ENCODE data around the gene COX14.
A peak's percentile ranks its signal among the peaks of the same experiment; 100 is the strongest.
"Not testable (repeated sequence)": the region's sequence is repeated elsewhere in the genome, so short reads cannot be mapped to it uniquely, and the experiment has no call there.

Gene COX14

DNA sequence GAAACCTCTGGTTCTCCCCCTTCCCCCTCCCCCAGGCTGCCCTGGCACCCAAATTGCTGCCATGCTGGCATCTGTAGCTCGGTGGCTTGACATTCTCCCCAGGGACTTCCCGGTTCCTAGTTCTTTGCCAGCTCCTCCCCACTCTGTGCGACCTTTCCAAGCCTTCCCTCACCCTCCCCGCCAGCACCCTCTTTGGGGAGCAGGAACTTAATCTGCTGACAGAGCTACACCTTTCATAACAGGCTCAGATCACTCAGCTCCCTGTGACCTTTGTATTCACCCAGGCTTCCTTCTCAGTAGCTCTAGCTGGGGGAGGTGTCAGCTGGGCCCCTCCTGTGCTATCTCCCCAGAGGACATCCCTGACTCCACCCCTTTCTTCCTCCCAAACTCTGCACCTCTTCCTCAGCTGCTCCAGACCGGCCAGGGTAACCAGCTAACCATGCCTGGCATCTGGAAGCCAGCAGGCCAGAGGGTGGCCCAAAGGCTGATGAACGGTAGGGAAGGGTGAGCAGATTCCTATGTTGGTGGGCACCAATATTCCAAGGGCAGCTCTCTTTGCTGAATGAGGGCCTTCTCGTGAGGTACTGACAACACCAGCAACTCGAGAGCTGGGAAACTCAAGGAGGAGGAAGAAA is 1.8 kb upstream of the COX14 start:
- no peak for DNase-seq

GRCh38 chr12:50110762-50111351 is 1.2 kb upstream of the COX14 start:
- peak; percentile 27 for DNase-seq

- no peak for DNase-seq
Measured at GRCh38 chr12:50111395-50111692, 692 bp upstream of the COX14 start.

GRCh38 chr12:50112456-50113218 is 601 bp downstream of the COX14 start:
- DNase-seq, result no peak

DNA sequence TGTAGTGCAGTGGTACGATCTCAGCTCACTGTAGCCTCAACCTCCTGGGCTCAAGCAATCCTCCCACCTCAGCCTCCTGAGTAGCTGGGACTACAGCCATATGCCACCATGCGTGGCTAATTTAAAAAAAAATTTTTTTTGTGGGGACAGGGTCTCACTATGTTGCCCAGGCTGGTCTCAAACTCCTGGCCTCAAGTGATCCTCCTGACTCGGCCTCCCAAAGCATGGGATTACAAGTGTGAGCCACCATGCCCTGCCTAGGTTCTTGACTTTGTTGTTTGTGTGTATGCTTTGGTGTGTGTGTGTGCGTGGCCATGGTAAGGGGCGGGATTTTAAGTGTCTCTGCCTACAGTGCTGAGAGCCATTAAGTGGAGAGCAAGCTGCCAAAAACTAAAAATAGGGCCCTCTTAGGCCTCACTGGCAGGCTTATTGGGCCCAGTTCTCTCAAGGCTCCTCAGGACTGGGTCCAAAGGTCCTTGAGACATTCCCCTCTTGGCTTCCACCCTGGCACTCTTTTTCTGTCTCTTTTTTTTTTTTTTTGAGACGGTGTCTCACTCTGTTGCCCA is 5.1 kb downstream of the COX14 start:
- no peak for DNase-seq

GRCh38 chr12:50119387-50119786 is 7.4 kb downstream of the COX14 start:
- DNase-seq, result no peak

GRCh38 chr12:50120521-50120920 is 8.5 kb downstream of the COX14 start:
- DNase-seq, result no peak

DNA sequence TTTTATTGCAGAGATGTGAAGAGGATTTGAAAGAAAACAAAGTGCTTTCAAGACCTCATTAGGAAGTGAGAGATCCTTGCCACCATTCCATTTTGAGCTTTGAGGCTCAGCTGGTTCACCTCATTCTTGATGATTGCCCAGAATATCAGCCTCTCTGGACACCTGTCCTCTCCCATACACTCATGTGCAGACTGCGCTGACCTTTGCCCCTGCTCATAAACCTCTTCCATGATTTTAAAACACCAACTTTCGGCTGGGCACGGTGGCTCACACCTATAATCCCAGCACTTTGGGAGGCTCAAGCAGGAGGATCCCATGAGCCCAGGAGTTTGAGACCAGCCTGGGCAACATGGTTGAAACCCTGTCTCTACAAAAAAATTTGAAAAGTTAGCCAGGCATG is 8.9 kb downstream of the COX14 start:
- no peak for DNase-seq

GRCh38 chr12:50121641-50122040 is 9.6 kb downstream of the COX14 start:
- no peak for DNase-seq

DNA sequence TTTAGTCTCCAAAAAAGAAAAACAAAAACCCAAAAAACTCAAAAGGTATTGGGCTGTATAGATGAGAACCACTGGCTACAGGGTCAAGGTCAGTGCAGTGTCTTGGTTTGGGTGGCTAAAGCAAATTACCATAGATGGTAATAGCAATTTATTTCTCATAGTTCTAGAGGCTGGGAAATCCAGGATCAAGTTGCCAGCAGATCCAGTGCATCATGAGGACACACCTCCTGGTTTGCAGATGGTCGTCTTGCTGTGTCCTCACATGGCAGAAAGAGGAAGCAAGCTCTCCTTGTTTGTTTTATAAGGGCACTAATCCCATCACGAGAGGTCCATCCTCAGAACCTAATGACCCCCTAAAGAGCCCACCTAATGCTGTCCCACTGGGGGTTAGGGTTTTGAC is 11.2 kb downstream of the COX14 start:
- DNase-seq, result no peak

- no peak for DNase-seq
Measured at GRCh38 chr12:50127546-50127945, 15.5 kb downstream of the COX14 start.

DNA sequence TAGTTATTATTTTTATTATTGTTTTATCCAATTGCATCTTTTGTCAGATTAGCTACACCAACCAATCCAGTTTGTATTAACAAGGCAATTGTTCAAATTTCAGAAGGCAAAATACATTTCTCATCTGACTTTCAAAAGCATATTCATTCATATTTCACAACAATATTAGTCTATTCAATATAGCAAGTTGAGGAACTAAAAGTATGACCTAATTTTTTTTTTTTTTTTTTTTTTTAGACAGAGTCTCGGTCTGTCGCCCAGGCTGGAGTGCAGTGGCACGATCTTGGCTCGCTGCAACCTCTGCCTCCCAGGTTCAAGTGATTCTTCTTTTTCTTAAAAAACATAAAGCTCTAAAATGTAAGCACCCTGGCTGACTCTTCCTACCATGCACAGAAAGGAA is 17.3 kb downstream of the COX14 start:
- no peak for DNase-seq

DNA sequence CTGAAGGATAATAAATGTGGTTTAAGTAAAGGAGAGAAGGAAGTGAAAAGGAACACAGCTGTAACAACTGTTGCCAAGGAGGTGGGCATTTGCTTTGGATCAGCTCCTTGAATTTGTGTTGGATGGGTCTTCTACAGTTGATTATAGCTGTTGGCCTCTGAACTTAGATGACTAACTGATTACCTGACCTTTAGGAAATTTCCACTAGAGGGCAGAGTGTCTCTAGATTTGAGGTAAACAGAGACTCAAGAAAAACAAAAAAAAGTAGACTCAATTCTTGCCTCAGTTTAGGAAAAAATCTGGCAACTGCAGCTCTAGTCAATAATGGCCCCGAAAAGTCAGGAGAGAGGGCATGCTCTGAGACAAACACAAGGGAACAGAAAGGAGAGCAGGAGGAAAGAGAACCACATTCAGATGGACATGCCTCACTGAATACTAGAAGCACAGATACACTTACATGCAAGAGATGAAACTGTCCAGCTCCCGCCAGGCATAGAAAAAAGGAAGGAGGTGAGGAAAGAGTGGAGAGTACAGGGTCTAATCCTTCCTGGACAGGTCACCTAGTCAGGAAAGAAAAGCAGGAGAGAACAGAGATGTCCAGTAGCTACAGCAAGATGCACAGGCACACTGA is 20.6 kb downstream of the COX14 start:
- peak; percentile 62 for DNase-seq

DNA sequence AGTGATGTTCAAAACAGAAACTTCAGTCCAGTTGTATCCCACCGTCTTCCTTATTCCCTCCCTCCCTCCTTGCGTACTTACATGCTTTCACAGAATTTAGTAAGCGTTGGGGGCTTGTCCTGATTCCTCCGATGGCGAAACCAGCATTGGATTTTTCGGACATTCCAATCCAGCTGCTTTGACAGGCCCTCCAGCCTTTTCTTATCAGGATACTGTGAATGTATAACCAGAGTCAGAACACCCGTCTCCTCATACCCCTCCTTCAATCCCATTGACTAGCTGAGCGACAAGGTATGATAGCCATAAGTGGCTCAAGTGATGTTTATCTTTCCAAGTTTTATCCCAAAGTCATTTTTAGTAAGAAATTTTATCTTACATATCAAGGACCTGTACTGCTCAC is 31.0 kb downstream of the COX14 start:
- DNase-seq, result no peak

DNA sequence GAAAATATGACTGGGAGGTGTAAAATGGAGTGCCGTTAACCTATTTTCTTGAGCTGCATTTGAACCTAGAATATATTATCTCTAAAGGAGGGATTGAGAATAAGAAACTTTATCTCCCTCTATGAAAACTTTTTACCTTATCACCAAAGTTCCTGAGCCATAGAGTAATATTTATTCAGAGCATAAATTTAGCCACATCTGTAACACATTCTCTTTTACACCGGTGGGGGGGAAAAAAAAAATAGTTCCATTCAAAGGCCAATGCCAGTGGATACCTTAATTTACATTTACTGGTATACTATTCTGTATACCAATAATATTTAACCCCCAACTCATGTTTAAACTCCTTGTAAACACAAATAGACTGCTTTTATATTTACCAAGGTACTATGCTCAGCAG is 33.4 kb downstream of the COX14 start:
- no peak for DNase-seq

- no peak for DNase-seq
Measured at GRCh38 chr12:50147281-50147680, 35.2 kb downstream of the COX14 start.

DNA sequence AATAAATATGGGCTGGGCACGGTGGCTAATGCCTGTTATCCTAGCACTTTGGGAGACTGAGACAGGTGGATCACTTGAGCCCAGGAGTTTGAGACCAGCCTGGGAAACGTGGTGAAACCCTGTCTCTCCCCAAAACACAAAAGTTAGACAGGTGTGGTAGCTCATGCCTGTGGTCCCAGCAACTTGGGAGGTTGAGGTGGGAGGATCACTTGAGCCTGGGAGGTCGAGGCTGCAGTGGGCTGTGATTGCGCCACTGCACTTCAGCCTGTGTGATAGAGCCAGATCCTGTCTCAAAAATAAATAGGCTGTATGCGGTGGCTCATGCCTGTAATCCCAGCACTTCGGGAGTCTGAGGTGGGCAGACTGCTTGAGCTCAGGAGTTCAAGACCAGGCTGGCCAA is 36.0 kb downstream of the COX14 start:
- not testable (repeated sequence) for DNase-seq

DNA sequence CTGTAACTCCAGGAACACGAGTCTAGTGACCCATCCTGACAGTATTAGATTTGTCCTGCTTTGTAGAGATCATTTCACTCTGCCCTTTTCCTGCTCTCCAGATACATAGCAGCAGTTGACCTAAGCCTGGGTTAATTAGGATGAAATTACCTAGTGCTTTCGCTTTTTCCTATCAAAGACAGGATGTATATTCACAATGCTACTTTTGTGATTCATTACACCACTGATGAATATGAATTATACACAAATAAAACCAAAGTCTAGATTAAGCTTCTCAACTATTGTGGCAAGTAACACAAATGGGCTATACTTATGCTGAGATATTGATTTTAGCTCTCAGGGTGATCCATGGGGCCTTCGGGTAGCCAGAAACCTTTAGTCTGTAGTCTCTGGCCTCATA is 37.3 kb downstream of the COX14 start:
- no peak for DNase-seq

DNA sequence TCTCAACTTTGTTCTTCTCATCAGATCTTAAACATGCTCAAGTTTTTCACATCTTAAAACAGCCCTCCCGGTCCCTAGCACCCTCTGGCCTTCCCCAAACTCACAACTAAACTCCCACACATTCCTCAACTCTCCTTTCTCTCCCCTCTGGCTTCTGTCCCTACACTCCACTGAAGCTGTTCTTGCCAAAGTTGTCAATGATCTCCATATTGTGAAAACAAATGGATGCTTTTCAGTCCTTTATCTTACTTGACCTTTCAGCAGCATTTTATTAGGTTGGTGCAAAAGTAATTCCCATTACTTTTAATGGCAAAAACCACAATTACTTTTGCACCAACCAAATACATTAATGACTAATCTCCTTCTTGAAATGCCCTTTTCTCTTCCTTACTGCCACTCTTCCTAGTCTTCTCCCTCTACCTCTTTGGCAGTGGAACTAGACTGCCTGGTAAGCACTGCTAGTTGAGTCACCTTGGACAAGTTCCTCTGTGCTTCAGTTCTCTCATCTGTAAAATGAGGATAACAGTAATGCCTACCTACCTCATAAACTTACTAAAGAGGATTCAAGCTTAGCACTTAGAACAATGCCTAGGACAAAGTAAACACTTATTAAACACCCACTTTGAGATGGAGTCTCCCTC is 39.1 kb downstream of the COX14 start:
- DNase-seq, result no peak

- DNase-seq, result not testable (repeated sequence)
Measured at GRCh38 chr12:50154947-50155346, 42.9 kb downstream of the COX14 start.

- no peak for DNase-seq
Measured at GRCh38 chr12:50156641-50157040, 44.6 kb downstream of the COX14 start.

- DNase-seq, result peak; percentile 11
Measured at GRCh38 chr12:50157259-50157658, 45.2 kb downstream of the COX14 start.

DNA sequence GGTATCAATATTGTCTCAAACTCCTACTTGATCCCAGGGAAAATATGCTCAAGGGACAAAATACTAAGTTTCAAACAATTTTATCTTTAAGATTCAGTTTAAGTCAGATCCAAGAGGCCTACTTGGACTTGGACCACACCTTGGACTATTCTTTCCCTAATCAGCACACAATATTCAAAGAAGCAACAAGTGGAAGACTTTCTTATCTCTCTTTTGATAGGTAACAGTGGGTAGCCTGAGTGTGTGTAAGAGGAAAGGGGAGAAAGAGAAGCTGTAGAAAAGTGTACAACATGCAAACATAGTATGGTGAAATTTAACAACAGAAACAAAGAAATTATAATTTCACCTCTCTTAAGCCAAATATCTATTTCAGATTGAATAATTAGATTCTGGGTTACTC is 48.6 kb downstream of the COX14 start:
- DNase-seq, result no peak

All from fibroblast of skin of right quadriceps (primary cell).